Mesothelial cell of epicardium (in vitro differentiated cells): Measurements from ENCODE around the gene F2R. TPM values are rescaled to one million over a fixed set of nuclear protein-coding genes. Genes with fewer than 3 reads are reported as not detected.
A peak's percentile ranks its signal among the peaks of the same experiment; 100 is the strongest.

Experiments
- DNase-seq, 2 experiments: peaks; one replicate each; pipeline ENCODE4 v3.0.0; 2021; ENCODE audit warnings: low spot score in 2 of 2; ENCODE audit not compliant: unreplicated experiment in 2 of 2
- H3K27ac Mint-ChIP-seq: 2 replicates; pipeline ENCODE4 v1.8.0; 2021; ENCODE audit warnings: mixed read lengths
- H3K27me3 Mint-ChIP-seq: 2 replicates; pipeline ENCODE4 v1.8.0; 2021; ENCODE audit warnings: low read depth, mixed read lengths
- H3K36me3 Mint-ChIP-seq: 2 replicates; pipeline ENCODE4 v1.8.0; 2021; ENCODE audit warnings: mixed read lengths
- H3K4me1 Mint-ChIP-seq: 2 replicates; pipeline ENCODE4 v1.8.0; 2021; ENCODE audit warnings: mixed read lengths
- H3K4me3 Mint-ChIP-seq: 2 replicates; pipeline ENCODE4 v1.8.0; 2021; ENCODE audit warnings: mild to moderate bottlenecking, moderate library complexity, mixed read lengths
- H3K9me3 Mint-ChIP-seq: 2 replicates; pipeline ENCODE4 v1.8.0; 2021; ENCODE audit warnings: mixed read lengths
- CTCF ChIP-seq: fragments of 200-600 bp; sonication (generic); IDR thresholded peaks from one replicate; pipeline ENCODE4 v1.5.0; 2021; ENCODE audit warnings: antibody characterized with exemption; ENCODE audit not compliant: unreplicated experiment
- total RNA-seq: library from RNA; stranded (reverse); gene quantifications from 3 replicates; pipeline ENCODE4 v1.2.1, GENCODE V29; 2021

F2R gene
- total RNA-seq = 34.4 to 35.8 TPM (median 34.4 TPM) in 3 replicates

- Mint-ChIP-seq H3K4me3 (peak within 1 kb of the TSS; percentile 85), H3K4me1 (peaks cover 18% of the 10 kb centered on the region), H3K27ac (peak within 1 kb of the TSS; percentile 30), H3K9me3 (no peaks in the 10 kb centered on the region), H3K27me3 (peaks cover 25% of the 10 kb centered on the region), H3K36me3 (no peaks in the 10 kb centered on the region)
- no peak for TF ChIP-seq CTCF
- DNase-seq = peak; percentile 57 to 68
Observed at GRCh38 chr5:76715736-76716455, at the start of gene F2R. Gene F2R (plus strand): TSS chr5:76716126. CDS start chr5:76716308, 182 bp downstream.

- Mint-ChIP-seq H3K36me3 (peaks cover 11% of the 10 kb centered on the region), H3K27me3 (no peaks in the 10 kb centered on the region), H3K4me1 (peaks cover 6% of the 10 kb centered on the region), H3K27ac (no peak overlapping the region), H3K9me3 (no peaks in the 10 kb centered on the region), H3K4me3 (no peak overlapping the region)
- TF ChIP-seq CTCF = no peak
- no peak for DNase-seq
Observed at GRCh38 chr5:76667495-76667894, 48.4 kb upstream of the F2R start.

GRCh38 chr5:76669245-76669644 is 46.7 kb upstream of the F2R start:
- Mint-ChIP-seq H3K27me3 (no peaks in the 10 kb centered on the region), H3K9me3 (no peaks in the 10 kb centered on the region), H3K27ac (no peak overlapping the region), H3K4me1 (peaks cover 6% of the 10 kb centered on the region), H3K4me3 (no peak overlapping the region), H3K36me3 (peaks cover 9% of the 10 kb centered on the region)
- TF ChIP-seq CTCF = no peak
- DNase-seq = no peak

GRCh38 chr5:76670508-76670907 is 45.4 kb upstream of the F2R start:
- Mint-ChIP-seq H3K4me3 (no peak overlapping the region), H3K27ac (peak overlapping the region; percentile 66), H3K36me3 (peaks cover 9% of the 10 kb centered on the region), H3K9me3 (no peaks in the 10 kb centered on the region), H3K27me3 (no peaks in the 10 kb centered on the region), H3K4me1 (peaks cover 6% of the 10 kb centered on the region)
- no peak for TF ChIP-seq CTCF
- DNase-seq = no peak

GRCh38 chr5:76672242-76672641 is 43.7 kb upstream of the F2R start:
- H3K9me3 Mint-ChIP-seq = no peaks in the 10 kb centered on the region
- H3K4me1 Mint-ChIP-seq = peaks cover 6% of the 10 kb centered on the region
- H3K27ac Mint-ChIP-seq = no peak overlapping the region
- peaks cover 9% of the 10 kb centered on the region for H3K36me3 Mint-ChIP-seq
- no peak overlapping the region for H3K4me3 Mint-ChIP-seq
- DNase-seq = no peak
- TF ChIP-seq CTCF = no peak
- no peaks in the 10 kb centered on the region for H3K27me3 Mint-ChIP-seq
